Smooth muscle cell (in vitro differentiated cells): ENCODE data around the gene FEN1. TPM values are rescaled to one million over a fixed set of nuclear protein-coding genes. Genes with fewer than 3 reads are reported as not detected.

ENCODE experiments used
- DNase-seq: peaks from one replicate; lab custom pipeline; 2025; ENCODE audit not compliant: unreplicated experiment; lab: John Stamatoyannopoulos, UW
- H2AFZ ChIP-seq: fragments of 200-600 bp; sonication (generic); 2 replicates; pipeline ENCODE4 v1.6.0; 2016; ENCODE audit warnings: antibody characterized with exemption, low read depth, mild to moderate bottlenecking
- H3F3A ChIP-seq: fragments of 200-600 bp; sonication (generic); 2 replicates; pipeline ENCODE4 v1.6.0; 2017; ENCODE audit warnings: antibody characterized with exemption, low read depth
- H3K27ac ChIP-seq: fragments of 200-600 bp; sonication (generic); 2 replicates; pipeline ENCODE4 v1.5.1; 2016; ENCODE audit warnings: low read depth, mild to moderate bottlenecking
- H3K27me3 ChIP-seq: fragments of 200-600 bp; sonication (generic); 2 replicates; pipeline ENCODE4 v1.6.1; 2016; ENCODE audit warnings: low read depth, mild to moderate bottlenecking
- H3K36me3 ChIP-seq: fragments of 200-600 bp; sonication (generic); 2 replicates; pipeline ENCODE4 v1.5.1; 2016; ENCODE audit warnings: low read depth
- H3K4me1 ChIP-seq: fragments of 200-600 bp; sonication (generic); 2 replicates; pipeline ENCODE4 v1.5.1; 2016; ENCODE audit warnings: low read depth
- H3K4me2 ChIP-seq: fragments of 200-600 bp; sonication (generic); 2 replicates; pipeline ENCODE4 v1.6.0; 2016; ENCODE audit warnings: mild to moderate bottlenecking
- H3K4me3 ChIP-seq: fragments of 200-600 bp; sonication (generic); 2 replicates; pipeline ENCODE4 v1.5.1; 2016; ENCODE audit warnings: mild to moderate bottlenecking
- H3K79me2 ChIP-seq: fragments of 200-600 bp; sonication (generic); 2 replicates; pipeline ENCODE4 v1.6.0; 2016; ENCODE audit warnings: low read depth, mild to moderate bottlenecking
- H3K9ac ChIP-seq: fragments of 200-600 bp; sonication (generic); 2 replicates; pipeline ENCODE4 v1.6.0; 2016; ENCODE audit warnings: low read depth
- H3K9me3 ChIP-seq: fragments of 200-600 bp; sonication (generic); replicated peaks from 2 replicates; pipeline ENCODE4 v1.5.1; 2016; ENCODE audit warnings: low read depth
- H4K20me1 ChIP-seq: fragments of 200-600 bp; sonication (generic); 2 replicates; pipeline ENCODE4 v1.6.0; 2016; ENCODE audit warnings: low read depth
- CTCF ChIP-seq: fragments of 200-600 bp; sonication (generic); IDR thresholded peaks from 2 replicates; pipeline ENCODE4 v1.5.1; 2017; ENCODE audit warnings: borderline replicate concordance, mild to moderate bottlenecking, antibody characterized with exemption; ENCODE audit not compliant: insufficient read depth, poor library complexity, severe bottlenecking
- WGBS: methylation state at CpG from one replicate; pipeline ENCODE4 v1.1.7; 2016; ENCODE audit warnings: low lambda C conversion rate; 5-methylcytosine and 5-hydroxymethylcytosine counted together
- polyA plus RNA-seq: library from polyadenylated mRNA; unstranded; fragments of >200 nt; fragmentation: Nextera tagmentation; extraction: Ambion mirVana; gene quantifications from 2 replicates; pipeline ENCODE4 v1.2.1, GENCODE V29; 2016
- total RNA-seq: library from RNA; depleted of rRNA; stranded (reverse); fragments of >200 nt; gene quantifications from 2 replicates; pipeline ENCODE4 v1.2.3, GENCODE V29; 2014

The FEN1 gene
- total and polyA plus RNA-seq, 2 experiments from 2014 or later, result 15.6 to 21.1 TPM

DNA sequence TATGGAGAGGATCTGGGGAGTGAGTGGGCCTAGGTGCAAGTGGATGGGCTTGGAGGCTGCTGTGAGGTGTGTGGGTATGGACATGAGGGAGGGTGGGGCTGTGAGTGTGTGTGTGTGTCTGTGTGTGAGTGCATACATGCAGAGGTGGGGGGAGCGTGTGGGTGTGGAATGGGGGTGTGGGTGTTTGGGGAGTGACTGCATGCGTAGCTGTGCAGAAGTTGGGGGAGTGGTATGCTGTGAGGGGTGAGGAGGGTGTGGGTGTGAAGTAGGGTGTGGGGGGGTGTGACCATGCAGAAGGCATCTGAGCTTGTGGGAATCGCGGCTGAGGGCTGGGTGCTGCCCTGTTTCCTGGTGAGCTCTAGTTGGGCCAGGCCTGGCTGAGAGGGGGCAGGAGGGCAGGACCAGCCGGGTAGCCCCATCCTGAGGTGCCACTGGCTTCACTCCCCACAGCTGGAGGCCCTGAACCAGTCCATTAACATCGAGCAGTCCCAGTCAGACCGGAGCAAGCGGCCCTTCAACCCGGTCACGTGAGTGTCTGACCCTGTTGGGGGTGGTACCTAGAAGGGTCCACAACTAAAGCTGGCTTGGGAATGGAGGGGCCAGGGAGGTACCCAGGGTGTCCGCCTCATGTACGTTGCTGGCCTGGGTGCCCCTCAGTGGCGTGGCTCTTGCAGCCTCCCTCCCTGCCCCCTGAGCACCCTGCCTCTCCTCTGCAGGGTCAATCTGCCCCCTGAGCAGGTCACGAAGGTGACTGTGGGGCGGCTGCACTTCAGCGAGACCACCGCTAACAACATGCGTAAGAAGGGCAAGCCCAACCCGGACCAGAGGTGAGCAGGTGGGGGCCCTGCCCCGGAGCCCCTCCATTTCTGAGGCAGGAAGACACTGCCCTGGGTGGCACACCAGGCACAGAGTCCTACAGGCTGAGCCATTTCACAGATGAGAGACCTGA, 16.8 kb upstream of the FEN1 start:
- H3K4me3 ChIP-seq, result no peak overlapping the region

DNA sequence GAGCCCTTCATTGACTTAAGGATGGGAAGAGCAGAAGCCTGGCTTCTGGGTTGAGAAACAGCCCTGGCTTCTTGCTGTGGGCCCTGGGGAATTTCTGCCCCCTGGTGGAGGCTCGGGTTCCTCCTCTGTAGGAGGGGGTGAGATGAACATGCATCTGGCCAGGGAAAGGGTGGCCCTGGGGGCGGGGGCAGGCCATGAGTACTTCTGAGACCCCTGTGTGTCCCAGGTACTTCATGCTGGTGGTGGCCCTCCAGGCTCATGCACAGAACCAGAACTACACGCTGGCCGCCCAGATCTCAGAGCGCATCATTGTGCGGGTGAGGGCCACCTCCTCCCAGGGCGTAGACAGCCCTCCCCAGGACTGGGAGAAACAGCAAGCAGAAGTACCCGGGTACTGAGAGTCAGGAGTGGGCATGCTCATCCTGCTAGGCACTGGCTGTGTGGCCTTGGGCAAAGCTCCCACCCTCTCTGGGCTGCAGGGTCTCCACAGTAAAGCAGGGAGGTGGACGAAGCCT, 16.1 kb upstream of the FEN1 start:
- H3K79me2 ChIP-seq, result no peaks in the 10 kb centered on the region
- H3K27me3 ChIP-seq, result no peaks in the 10 kb centered on the region
- peak; percentile 65 for TF ChIP-seq CTCF
- DNase-seq, result no peak
- H2AFZ ChIP-seq, result no peak overlapping the region
- no peak overlapping the region for H3K27ac ChIP-seq
- H3K9me3 ChIP-seq, result no peaks in the 10 kb centered on the region
- H3K4me2 ChIP-seq, result no peak overlapping the region
- no peaks in the 10 kb centered on the region for H3K4me1 ChIP-seq
- H3K4me3 ChIP-seq, result no peak overlapping the region
- no peaks in the 10 kb centered on the region for H3F3A ChIP-seq
- 84% methylated on average over 9 of the region's 9 CpGs for WGBS
- H4K20me1 ChIP-seq, result no peaks in the 10 kb centered on the region
- H3K9ac ChIP-seq, result no peak overlapping the region
- no peaks in the 10 kb centered on the region for H3K36me3 ChIP-seq

More for the DNA sequence above, 16.8 kb upstream of the FEN1 start:
- Histone ChIP-seq H3K36me3 (no peaks in the 10 kb centered on the region), H3K9ac (no peak overlapping the region), H3K79me2 (no peaks in the 10 kb centered on the region), H2AFZ (no peak overlapping the region), H3K27me3 (no peaks in the 10 kb centered on the region), H3K4me1 (no peaks in the 10 kb centered on the region), H3K4me2 (no peak overlapping the region), H3K9me3 (no peaks in the 10 kb centered on the region), H3F3A (no peaks in the 10 kb centered on the region), H4K20me1 (no peaks in the 10 kb centered on the region), H3K27ac (no peak overlapping the region)
- DNase-seq, result no peak
- no peak for TF ChIP-seq CTCF
- 87% methylated on average over 18 of the region's 20 CpGs for WGBS

DNA sequence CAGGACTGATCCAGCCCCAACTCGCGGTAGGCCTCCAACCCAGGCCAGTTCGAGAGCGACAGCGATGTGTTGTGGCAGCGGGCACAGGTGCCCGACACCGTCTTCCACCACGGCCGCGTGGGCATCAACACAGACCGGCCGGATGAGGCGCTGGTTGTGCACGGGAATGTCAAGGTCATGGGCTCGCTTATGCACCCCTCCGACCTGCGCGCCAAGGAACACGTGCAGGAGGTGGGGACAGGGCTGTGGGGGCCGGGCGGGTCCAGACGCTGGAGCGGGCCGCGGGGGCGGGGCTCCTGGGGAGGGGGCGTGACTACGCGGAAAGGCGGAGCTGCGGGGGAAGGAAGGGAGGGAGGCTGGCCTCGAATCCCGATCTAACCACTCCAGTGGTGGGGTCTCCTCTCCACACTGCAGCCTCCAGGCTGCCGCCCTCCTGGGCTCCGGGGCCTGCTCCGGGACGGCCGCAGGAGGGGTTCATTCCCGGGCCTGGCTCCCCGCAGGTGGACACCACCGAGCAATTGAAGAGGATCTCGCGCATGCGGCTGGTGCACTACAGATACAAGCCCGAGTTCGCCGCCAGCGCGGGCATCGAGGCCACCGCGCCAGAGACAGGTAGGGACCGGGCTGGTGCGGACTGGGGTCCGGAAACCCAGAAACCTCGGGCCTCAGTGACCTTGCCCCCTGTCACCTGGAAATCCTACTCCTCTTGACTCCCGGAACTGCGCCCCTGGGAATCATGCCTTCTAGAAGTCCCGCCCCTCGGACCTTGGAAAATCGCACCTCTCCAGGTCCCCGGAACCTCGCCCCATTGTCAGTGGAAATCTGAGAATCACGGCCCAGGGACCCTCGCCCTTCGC, 15.2 kb upstream of the FEN1 start:
- H3K27ac ChIP-seq, result no peak overlapping the region
- WGBS, result 91% methylated on average over 46 of the region's 67 CpGs
- H3K36me3 ChIP-seq, result no peaks in the 10 kb centered on the region
- H3K9me3 ChIP-seq, result no peaks in the 10 kb centered on the region
- no peaks in the 10 kb centered on the region for H3K79me2 ChIP-seq
- no peak overlapping the region for H2AFZ ChIP-seq
- TF ChIP-seq CTCF, result no peak
- H4K20me1 ChIP-seq, result no peaks in the 10 kb centered on the region
- H3F3A ChIP-seq, result no peaks in the 10 kb centered on the region
- no peaks in the 10 kb centered on the region for H3K27me3 ChIP-seq
- DNase-seq, result no peak
- H3K4me3 ChIP-seq, result no peak overlapping the region
- H3K4me2 ChIP-seq, result no peak overlapping the region
- no peak overlapping the region for H3K9ac ChIP-seq
- no peaks in the 10 kb centered on the region for H3K4me1 ChIP-seq
